ENCODE results near the gene DR1.

DR1 gene

GRCh38 chr1:93345633-93346420, at the start of gene DR1:
Gene DR1, plus strand, starts transcription at chr1:93345907. Its CDS starts 739 bp downstream, at chr1:93346646.
- peak; percentile 92 for DNase-seq
- in situ Hi-C loops (cut with MboI; ENCODE audit: low pct_unique_long_range_greater_than_20kb, low sequenced_read_pairs): no loop called here

- DNase-seq: no peak
- in situ Hi-C loops (cut with MboI; ENCODE audit: low pct_unique_long_range_greater_than_20kb, low sequenced_read_pairs): no loop called here
Observed at GRCh38 chr1:93296555-93297154, 49.1 kb upstream of the DR1 start.

GRCh38 chr1:93301131-93301530, 44.6 kb upstream of the DR1 start:
- no peak for DNase-seq
- in situ Hi-C loops (cut with MboI; ENCODE audit: low pct_unique_long_range_greater_than_20kb, low sequenced_read_pairs): no loop called here

GRCh38 chr1:93302078-93302477, 43.6 kb upstream of the DR1 start:
- in situ Hi-C loops (cut with MboI; ENCODE audit: low pct_unique_long_range_greater_than_20kb, low sequenced_read_pairs): no loop called here
- no peak for DNase-seq

GRCh38 chr1:93304716-93305138, 41.0 kb upstream of the DR1 start:
- in situ Hi-C loops (cut with MboI; ENCODE audit: low pct_unique_long_range_greater_than_20kb, low sequenced_read_pairs): no loop called here
- peak; percentile 67 for DNase-seq

GRCh38 chr1:93306920-93307319, 38.8 kb upstream of the DR1 start:
- no peak for DNase-seq
- in situ Hi-C loops (cut with MboI; ENCODE audit: low pct_unique_long_range_greater_than_20kb, low sequenced_read_pairs): no loop called here

- in situ Hi-C loops (cut with MboI; ENCODE audit: low pct_unique_long_range_greater_than_20kb, low sequenced_read_pairs): no loop called here
- no peak for DNase-seq
Observed at GRCh38 chr1:93313026-93313425, 32.7 kb upstream of the DR1 start.

GRCh38 chr1:93317207-93317606, 28.5 kb upstream of the DR1 start:
- DNase-seq: peak; percentile 84
- in situ Hi-C loops (cut with MboI; ENCODE audit: low pct_unique_long_range_greater_than_20kb, low sequenced_read_pairs): no loop called here

- DNase-seq: no peak
- in situ Hi-C loops (cut with MboI; ENCODE audit: low pct_unique_long_range_greater_than_20kb, low sequenced_read_pairs): no loop called here
Observed at GRCh38 chr1:93317943-93318342, 27.8 kb upstream of the DR1 start.

GRCh38 chr1:93321720-93322119, 24.0 kb upstream of the DR1 start:
- in situ Hi-C loops (cut with MboI; ENCODE audit: low pct_unique_long_range_greater_than_20kb, low sequenced_read_pairs): no loop called here
- DNase-seq: no peak

- in situ Hi-C loops (cut with MboI; ENCODE audit: low pct_unique_long_range_greater_than_20kb, low sequenced_read_pairs): no loop called here
- DNase-seq: no peak
Observed at GRCh38 chr1:93322349-93322748, 23.4 kb upstream of the DR1 start.

- in situ Hi-C loops (cut with MboI; ENCODE audit: low pct_unique_long_range_greater_than_20kb, low sequenced_read_pairs): no loop called here
Observed at GRCh38 chr1:93323185-93323820, 22.4 kb upstream of the DR1 start.

GRCh38 chr1:93324486-93325464, 20.9 kb upstream of the DR1 start:
- DNase-seq: no peak
- in situ Hi-C loops (cut with MboI; ENCODE audit: low pct_unique_long_range_greater_than_20kb, low sequenced_read_pairs): no loop called here

More at GRCh38 chr1:93323185-93323820, 22.4 kb upstream of the DR1 start:
- no peak for DNase-seq

- in situ Hi-C loops (cut with MboI; ENCODE audit: low pct_unique_long_range_greater_than_20kb, low sequenced_read_pairs): no loop called here
- DNase-seq: no peak
Observed at GRCh38 chr1:93328809-93329760, 16.6 kb upstream of the DR1 start.

GRCh38 chr1:93330196-93330595, 15.5 kb upstream of the DR1 start:
- in situ Hi-C loops (cut with MboI; ENCODE audit: low pct_unique_long_range_greater_than_20kb, low sequenced_read_pairs): no loop called here
- DNase-seq: no peak

- in situ Hi-C loops (cut with MboI; ENCODE audit: low pct_unique_long_range_greater_than_20kb, low sequenced_read_pairs): no loop called here
- no peak for DNase-seq
Observed at GRCh38 chr1:93330617-93331016, 15.1 kb upstream of the DR1 start.

GRCh38 chr1:93331412-93331811, 14.3 kb upstream of the DR1 start:
- in situ Hi-C loops (cut with MboI; ENCODE audit: low pct_unique_long_range_greater_than_20kb, low sequenced_read_pairs): no loop called here
- DNase-seq: no peak

- in situ Hi-C loops (cut with MboI; ENCODE audit: low pct_unique_long_range_greater_than_20kb, low sequenced_read_pairs): no loop called here
- DNase-seq: no peak
Observed at GRCh38 chr1:93332368-93332767, 13.3 kb upstream of the DR1 start.

Measured in KBM-7 (cell line).